Measurements from ENCODE around the gene CDADC1. TPM values are rescaled to one million over a fixed set of nuclear protein-coding genes. Genes with fewer than 3 reads are reported as not detected.

Gene CDADC1
- total RNA-seq, 6 experiments from 2014 or later = 2.2 to 10.1 (median 5.4) TPM

GRCh38 chr13:49319951-49320350 is 72.2 kb downstream of the CDADC1 start:
- Histone ChIP-seq H3K4me1 (no peaks in the 10 kb centered on the region), H3K4me3 (no peak overlapping the region), H3K27ac (no peak overlapping the region), H3K27me3 (no peaks in the 10 kb centered on the region), H3K9me3 (no peaks in the 10 kb centered on the region), H3K36me3 (no peaks in the 10 kb centered on the region)
- DNase-seq (no peak), ATAC-seq (no peak)
- TF ChIP-seq CTCF (IDR thresholded peaks at IDR 0.05) = no peak
- no peak for TF ChIP-seq POLR2A (IDR thresholded peaks at IDR 0.05)
- 89% methylated on average over 2 of the region's 2 CpGs for WGBS (ENCODE audit: insufficient coverage, low coverage, low lambda C conversion rate, missing lambda C conversion rate)
- intact Hi-C loops (cut with DNase I) = no loop called here

GRCh38 chr13:49320975-49321374 is 73.2 kb downstream of the CDADC1 start:
- Histone ChIP-seq H3K9me3 (no peaks in the 10 kb centered on the region), H3K4me1 (peaks cover 0 to 2% (median 0%) of the 10 kb centered on the region in 4 donors), H3K4me3 (no peak overlapping the region), H3K27ac (no peak overlapping the region), H3K36me3 (no peaks in the 10 kb centered on the region), H3K27me3 (no peaks in the 10 kb centered on the region)
- ATAC-seq = no peak
- WGBS (ENCODE audit: insufficient coverage, low coverage, low lambda C conversion rate, missing lambda C conversion rate) = 89% methylated on average over 2 of the region's 2 CpGs
- intact Hi-C loops (cut with DNase I) = no loop called here
- TF ChIP-seq POLR2A (IDR thresholded peaks at IDR 0.05) = no peak
- no peak for TF ChIP-seq CTCF (IDR thresholded peaks at IDR 0.05)
- DNase-seq = no peak

GRCh38 chr13:49322702-49323101 is 75.0 kb downstream of the CDADC1 start:
- peaks cover 0 to 19% (median 4%) of the 10 kb centered on the region in 4 donors for H3K4me1 ChIP-seq
- no peak for TF ChIP-seq CTCF (IDR thresholded peaks at IDR 0.05)
- TF ChIP-seq POLR2A (IDR thresholded peaks at IDR 0.05) = no peak
- H3K36me3 ChIP-seq = no peaks in the 10 kb centered on the region
- H3K9me3 ChIP-seq = no peaks in the 10 kb centered on the region
- H3K27ac ChIP-seq = no peak overlapping the region
- ATAC-seq = no peak
- intact Hi-C loops (cut with DNase I) = no loop called here
- DNase-seq = no peak
- H3K4me3 ChIP-seq = no peak overlapping the region
- WGBS (ENCODE audit: insufficient coverage, low coverage, low lambda C conversion rate, missing lambda C conversion rate) = 100% methylated on average over 2 of the region's 2 CpGs
- no peaks in the 10 kb centered on the region for H3K27me3 ChIP-seq

- Histone ChIP-seq H3K9me3 (no peaks in the 10 kb centered on the region), H3K27ac (no peak overlapping the region), H3K4me3 (no peak overlapping the region), H3K27me3 (no peaks in the 10 kb centered on the region), H3K4me1 (peaks cover 0 to 21% (median 4%) of the 10 kb centered on the region in 4 donors), H3K36me3 (no peaks in the 10 kb centered on the region)
- TF ChIP-seq CTCF (IDR thresholded peaks at IDR 0.05) (no peak), POLR2A (IDR thresholded peaks at IDR 0.05) (no peak)
- ATAC-seq (no peak), DNase-seq (no peak)
- 97% methylated on average over 7 of the region's 7 CpGs for WGBS (ENCODE audit: insufficient coverage, low coverage, low lambda C conversion rate, missing lambda C conversion rate)
- intact Hi-C loops (cut with DNase I) = no loop called here
Observed at GRCh38 chr13:49323344-49323743, 75.6 kb downstream of the CDADC1 start.

All from right lobe of liver (tissue), 6 donors.